Measurements from ENCODE around the gene DCP1A.
"Not testable (repeated sequence)": the region's sequence is repeated elsewhere in the genome, so short reads cannot be mapped to it uniquely, and the experiment has no call there.

Gene DCP1A

GRCh38 chr3:53347261-53348064 is at the start of gene DCP1A:
Gene DCP1A, minus strand, starts transcription at chr3:53347543. Its CDS starts 26 bp downstream, at chr3:53347517.
- peak; percentile 67 for DNase-seq

DNA sequence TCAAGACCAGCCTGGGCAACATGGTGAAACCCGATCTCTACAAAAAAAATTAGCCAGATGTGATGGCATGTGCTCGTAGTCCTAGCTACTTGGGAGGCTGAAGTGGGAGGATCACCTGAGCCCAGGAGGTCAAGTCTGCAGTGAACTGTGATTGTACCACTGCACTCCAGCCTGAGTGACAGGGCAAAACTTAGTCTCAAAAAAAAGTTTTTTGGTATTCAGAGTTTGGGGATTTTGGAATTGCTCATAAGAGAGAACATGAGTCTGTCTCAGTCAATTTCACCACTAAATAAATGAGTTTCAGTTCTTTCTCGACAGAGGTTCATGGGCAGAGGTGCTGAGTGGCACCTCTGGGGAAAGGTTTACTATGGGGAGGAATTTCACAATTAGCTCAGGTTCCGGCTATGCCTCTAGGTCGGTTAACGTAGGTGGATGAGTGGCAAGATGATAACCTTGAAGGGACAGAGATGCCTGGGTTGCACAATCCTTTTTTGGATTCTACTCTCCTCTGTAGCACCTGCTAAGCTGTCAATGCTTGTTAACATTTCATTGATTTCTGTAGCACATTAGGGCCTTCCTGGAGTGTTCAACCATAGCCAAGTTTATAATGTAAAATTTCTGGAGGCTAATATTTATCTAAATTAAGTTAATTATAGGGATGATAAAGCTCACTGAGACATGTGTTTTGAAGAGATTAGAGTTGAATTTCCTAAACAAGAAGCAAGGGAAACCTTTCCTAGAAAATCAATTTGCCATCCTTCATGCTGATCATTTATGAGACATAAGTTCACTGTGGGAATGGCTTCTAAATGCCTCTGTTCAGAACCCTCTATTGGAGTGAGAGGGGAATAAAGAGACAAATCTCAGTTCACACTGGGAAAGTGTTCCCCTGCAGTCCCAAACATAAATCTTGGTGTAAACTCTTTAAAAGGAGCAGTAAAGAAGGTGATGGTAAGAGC is 37.4 kb upstream of the DCP1A start:
- no peak for DNase-seq

- DNase-seq = no peak
Observed at GRCh38 chr3:53382106-53382505, 34.8 kb upstream of the DCP1A start.

DNA sequence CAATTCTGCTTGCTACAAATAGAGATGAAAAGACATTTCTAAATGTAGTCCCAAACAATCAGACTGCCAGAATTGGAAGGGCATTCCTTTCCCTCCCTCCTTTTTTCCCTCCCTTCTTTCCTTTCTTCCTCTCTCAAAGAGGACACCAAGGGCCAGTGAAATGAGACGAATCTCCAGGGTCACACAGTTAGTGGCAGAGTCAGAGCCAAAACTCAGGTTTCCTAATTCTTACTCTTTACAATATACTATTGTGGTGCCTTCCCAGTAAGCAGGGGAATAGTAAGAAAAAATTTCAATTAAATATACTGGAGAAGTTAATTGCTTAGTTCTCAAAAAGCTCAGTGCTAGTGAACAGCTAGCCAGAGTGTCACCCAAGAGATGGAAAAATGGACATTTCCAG is 33.0 kb upstream of the DCP1A start:
- DNase-seq = no peak

DNA sequence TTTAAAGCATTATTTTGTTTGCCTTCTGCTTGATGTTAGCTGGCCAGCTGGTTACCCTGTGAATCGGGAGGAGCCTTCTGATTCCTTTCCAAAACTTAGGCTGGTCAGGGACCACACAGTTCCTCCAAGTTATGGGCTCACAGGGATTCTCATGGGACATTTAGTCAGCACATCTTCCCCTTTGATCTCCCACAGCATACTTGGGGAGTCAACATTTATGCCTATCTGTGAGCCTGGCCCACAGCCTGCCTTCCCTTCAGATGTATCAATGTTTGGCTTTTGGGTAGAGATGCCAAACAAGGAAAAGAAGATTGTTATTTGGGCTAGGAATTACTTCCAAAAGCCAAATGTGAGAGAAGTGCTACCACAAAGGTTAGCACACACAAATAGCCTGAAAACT is 32.6 kb upstream of the DCP1A start:
- no peak for DNase-seq

DNA sequence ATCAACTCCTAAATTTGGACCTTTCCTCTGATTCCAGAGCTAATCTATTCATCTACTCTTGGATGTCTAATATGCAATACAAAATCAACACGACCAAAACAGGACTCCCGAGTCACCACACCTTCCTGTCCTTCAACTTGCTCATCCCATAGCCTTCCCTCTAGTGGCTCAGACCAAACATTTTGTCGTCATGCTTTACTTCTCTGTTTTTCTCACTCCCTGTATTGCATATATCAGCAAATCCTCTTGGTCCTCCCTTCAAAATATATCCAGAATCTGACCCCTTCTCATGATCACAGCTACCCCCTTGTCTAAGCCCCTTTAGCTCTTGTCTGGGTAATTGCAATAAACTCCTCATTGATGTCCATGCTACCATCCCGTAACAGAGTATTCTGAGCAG is 30.5 kb upstream of the DCP1A start:
- DNase-seq = no peak

- DNase-seq = no peak
Observed at GRCh38 chr3:53376679-53377078, 29.3 kb upstream of the DCP1A start.

- no peak for DNase-seq
Observed at GRCh38 chr3:53375019-53375418, 27.7 kb upstream of the DCP1A start.

DNA sequence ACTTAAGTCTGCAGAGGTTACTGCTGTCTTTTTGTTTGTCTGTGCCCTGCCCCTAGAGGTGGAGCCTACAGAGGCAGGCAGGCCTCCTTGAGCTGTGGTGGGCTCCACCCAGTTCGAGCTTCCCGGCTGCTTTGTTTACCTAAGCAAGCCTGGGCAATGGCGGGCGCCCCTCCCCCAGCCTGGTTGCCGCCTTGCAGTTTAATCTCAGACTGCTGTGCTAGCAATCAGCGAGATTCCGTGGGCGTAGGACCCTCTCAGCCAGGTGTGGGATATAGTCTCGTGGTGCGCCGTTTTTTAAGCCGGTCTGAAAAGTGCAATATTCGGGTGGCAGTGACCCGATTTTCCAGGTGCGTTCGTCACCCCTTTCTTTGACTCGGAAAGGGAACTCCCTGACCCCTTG is 23.4 kb upstream of the DCP1A start:
- not testable (repeated sequence) for DNase-seq

GRCh38 chr3:53361852-53362251 is 14.5 kb upstream of the DCP1A start:
- DNase-seq = no peak

GRCh38 chr3:53357458-53357857 is 10.1 kb upstream of the DCP1A start:
- DNase-seq = no peak

DNA sequence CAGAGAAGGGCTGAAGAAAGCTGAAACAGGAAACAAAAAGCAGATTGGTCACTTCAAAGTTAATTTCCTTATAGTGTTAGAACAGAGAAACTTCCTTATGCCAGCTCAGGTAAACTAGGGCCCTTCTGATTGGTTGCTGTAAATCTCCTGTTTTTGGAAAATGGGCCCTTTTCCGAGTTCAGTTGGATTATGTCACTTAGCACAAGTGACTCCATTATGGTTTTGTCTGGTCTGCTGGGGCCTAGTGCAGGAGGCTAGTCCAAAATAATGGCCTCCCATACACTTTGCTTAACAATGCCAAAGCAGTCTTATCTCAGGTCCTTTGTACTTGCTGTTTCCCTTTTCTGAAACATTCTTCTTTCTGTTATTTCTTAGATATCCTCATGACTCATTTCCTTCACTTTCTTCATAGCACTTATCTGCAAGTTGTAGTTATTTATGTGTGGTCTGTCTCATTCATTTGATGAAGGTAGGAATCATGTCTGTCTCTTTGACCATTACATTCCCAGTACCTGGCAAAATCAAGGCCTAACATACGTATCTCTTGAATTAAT is 7.7 kb upstream of the DCP1A start:
- no peak for DNase-seq

DNA sequence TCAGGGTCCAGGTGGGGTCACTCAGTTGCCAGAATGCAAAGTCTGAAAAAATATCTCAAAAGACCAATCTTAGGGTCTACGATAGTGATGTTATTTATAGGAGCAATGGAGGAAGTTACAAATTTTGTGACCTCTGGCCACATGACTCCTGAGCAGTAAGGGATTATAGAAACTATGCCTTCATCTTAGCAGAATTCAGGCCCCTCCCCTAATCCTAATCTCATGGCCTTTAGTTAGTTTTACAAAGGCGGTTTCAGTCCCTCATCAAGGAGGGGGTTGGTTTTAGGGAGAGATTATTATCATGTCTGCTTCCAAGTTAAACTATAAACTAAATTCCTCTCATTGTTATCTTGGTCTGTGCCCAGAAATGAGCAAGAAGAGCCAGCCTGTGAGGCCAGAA is 5.9 kb upstream of the DCP1A start:
- DNase-seq = no peak

GRCh38 chr3:53350652-53351051 is 3.3 kb upstream of the DCP1A start:
- DNase-seq = no peak

DNA sequence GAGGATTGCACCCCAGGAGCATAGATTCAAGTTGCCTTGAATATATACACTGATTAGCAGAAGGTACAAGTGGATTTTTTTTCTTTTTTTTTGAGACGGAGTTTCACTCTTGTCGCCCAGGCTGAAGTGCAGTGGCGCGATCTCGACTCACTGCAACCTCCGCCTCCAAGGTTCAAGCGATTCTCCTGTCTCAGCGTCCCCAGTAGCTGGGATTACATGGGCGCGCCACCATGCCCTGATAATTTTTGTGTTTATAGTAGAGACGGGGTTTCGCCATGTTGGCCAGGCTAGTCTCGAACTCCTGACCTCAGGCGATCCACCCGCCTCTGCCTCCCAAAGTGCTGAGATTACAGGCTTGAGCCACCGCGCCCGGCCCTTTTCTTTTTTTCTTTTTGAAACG is 775 bp upstream of the DCP1A start:
- DNase-seq = not testable (repeated sequence)

DNA sequence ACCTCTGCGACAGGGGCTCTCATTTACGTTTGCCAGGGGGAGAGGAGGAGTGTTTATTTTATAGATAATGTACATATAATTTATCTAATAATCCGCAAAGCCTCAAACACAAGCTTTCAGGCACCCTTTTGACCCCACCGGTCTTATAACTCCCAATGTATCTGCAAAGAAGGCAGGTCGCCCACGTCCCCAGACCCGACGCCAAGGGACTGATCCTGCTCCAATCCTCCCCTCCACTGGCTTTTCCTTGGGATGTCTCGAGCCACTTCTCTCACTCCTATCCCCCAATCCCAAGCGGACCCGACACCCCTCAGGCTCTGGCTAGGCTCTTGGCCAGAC is 452 bp downstream of the DCP1A start:
- no peak for DNase-seq

- peak; percentile 5 for DNase-seq
Observed at GRCh38 chr3:53346514-53346913, 829 bp downstream of the DCP1A start.

DNA sequence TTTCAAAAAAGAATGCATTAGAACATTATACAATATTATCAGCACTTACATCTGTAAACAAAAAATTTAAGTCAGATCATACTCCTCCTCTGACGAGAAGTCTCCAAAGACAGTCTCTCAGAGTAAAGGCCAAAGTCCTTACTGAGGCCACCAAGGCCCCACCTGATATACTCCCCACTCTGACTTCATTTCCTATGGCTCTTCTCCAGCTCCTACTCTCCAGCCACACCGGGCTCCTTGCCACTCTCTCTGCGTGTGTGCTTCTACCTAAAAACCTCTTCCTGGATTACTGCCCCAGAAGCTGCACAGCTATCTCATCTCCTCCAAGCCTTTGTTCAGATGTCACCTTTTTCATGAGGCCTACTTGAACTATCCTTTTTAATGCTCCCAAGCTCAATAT is 5.0 kb downstream of the DCP1A start:
- DNase-seq = no peak

DNA sequence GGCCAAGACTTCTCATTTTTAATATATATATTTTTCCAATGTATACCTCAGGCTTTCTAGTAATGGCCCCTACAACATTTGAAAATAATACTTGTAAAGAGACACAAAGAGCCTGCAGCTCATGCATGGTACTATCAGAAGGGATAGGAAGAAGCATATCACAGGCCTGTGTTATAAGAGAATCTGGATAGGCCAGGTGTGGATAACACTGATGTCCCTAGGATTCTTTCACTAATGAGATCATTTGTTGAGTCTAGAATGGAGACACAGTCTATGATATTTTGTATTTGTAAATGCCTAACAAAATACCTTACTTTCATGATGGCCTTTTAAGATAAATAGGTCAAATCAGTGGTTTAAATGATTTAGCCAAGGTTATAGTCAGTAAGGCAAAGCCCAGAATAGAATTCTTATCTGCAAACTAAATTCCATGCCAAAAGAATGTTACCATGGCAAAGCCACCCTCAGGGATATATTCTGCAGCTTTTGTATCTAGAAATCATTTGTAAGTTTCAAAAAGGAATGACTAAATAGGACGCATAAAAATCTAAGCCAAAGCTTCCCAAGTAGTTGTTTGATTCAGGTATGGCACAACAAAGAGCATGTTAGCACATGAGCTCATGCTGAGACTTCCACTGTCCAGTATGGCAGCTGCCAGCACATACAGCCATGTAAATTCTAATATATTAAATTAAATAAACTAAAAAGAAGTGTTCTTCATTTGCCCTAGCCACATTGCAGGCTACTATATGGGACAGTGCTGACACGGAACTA is 10.0 kb downstream of the DCP1A start:
- no peak for DNase-seq

GRCh38 chr3:53334742-53335141 is 12.6 kb downstream of the DCP1A start:
- DNase-seq = no peak

GRCh38 chr3:53331871-53332270 is 15.5 kb downstream of the DCP1A start:
- DNase-seq = no peak

- no peak for DNase-seq
Observed at GRCh38 chr3:53329897-53330296, 17.4 kb downstream of the DCP1A start.

- no peak for DNase-seq
Observed at GRCh38 chr3:53328746-53329145, 18.6 kb downstream of the DCP1A start.

Data from DMS79 treated with DMSO at 0.1 percent for 48 hours (cell line).